Measurements from ENCODE around the gene AUTS2.

- no peak for TF ChIP-seq EZH2 (IDR thresholded peaks at IDR 0.05; ENCODE audit: insufficient read depth, poor library complexity, severe bottlenecking)
- no peak for TF ChIP-seq EZH2phosphoT487 (IDR thresholded peaks at IDR 0.05; ENCODE audit: insufficient read depth, low read depth)
Measured at GRCh38 chr7:70645279-70645678, 1047.0 kb downstream of the AUTS2 start.

Measured in GM23248 (cell line).